DOHH2 (cell line): ENCODE results near the gene H1-8.
"Not testable (repeated sequence)": the region's sequence is repeated elsewhere in the genome, so short reads cannot be mapped to it uniquely, and the experiment has no call there.

Experiments used
- H3F3A ChIP-seq: fragments of 200-600 bp; sonication (generic), shearing (Covaris generic); 2 replicates; pipeline ENCODE4 v1.6.0; 2016; ENCODE audit warnings: antibody characterized with exemption, mild to moderate bottlenecking; ENCODE audit not compliant: control insufficient read depth, insufficient read depth
- H3K27ac ChIP-seq: fragments of 200-600 bp; sonication (generic); 2 replicates; pipeline ENCODE4 v1.5.1; 2014; ENCODE audit warnings: low read depth, mild to moderate bottlenecking, low read length, moderate library complexity
- H3K27me3 ChIP-seq: fragments of 200-600 bp; sonication (generic); 2 replicates; pipeline ENCODE4 v1.6.1; 2014; ENCODE audit warnings: mild to moderate bottlenecking, low read length, mixed read lengths; ENCODE audit not compliant: control insufficient read depth
- H3K36me3 ChIP-seq: fragments of 200-600 bp; sonication (generic); 2 replicates; pipeline ENCODE4 v1.6.1; 2014; ENCODE audit warnings: mild to moderate bottlenecking, low read length, moderate library complexity, mixed read lengths; ENCODE audit not compliant: control insufficient read depth
- H3K4me1 ChIP-seq: fragments of 200-600 bp; sonication (generic); 2 replicates; pipeline ENCODE4 v1.6.1; 2014; ENCODE audit warnings: mild to moderate bottlenecking, low read length, mixed read lengths; ENCODE audit not compliant: control insufficient read depth
- H3K4me2 ChIP-seq: fragments of 200-600 bp; sonication (generic); 2 replicates; pipeline ENCODE4 v1.6.0; 2014; ENCODE audit warnings: mild to moderate bottlenecking, low read length, moderate library complexity
- H3K4me3 ChIP-seq: fragments of 200-600 bp; sonication (generic); 2 replicates; pipeline ENCODE4 v1.5.1; 2014; ENCODE audit warnings: mild to moderate bottlenecking, low read length, mixed read lengths
- H3K79me2 ChIP-seq: fragments of 200-600 bp; sonication (generic); 2 replicates; pipeline ENCODE4 v1.6.1; 2014; ENCODE audit warnings: mild to moderate bottlenecking, low read length, mixed read lengths; ENCODE audit not compliant: control insufficient read depth
- H3K9me2 ChIP-seq: fragments of 200-600 bp; sonication (generic); replicated peaks from 2 replicates; pipeline ENCODE4 v1.6.1; 2014; ENCODE audit warnings: mild to moderate bottlenecking, low read length, mixed read lengths; ENCODE audit not compliant: control insufficient read depth
- H3K9me3 ChIP-seq: fragments of 200-600 bp; sonication (generic); 2 replicates; pipeline ENCODE4 v1.6.1; 2014; ENCODE audit warnings: antibody characterized with exemption, low read length, mixed read lengths; ENCODE audit not compliant: control insufficient read depth, insufficient read depth
- H4K20me1 ChIP-seq: fragments of 200-600 bp; sonication (generic); 2 replicates; pipeline ENCODE4 v1.6.0; 2014; ENCODE audit warnings: low read depth, mild to moderate bottlenecking, antibody characterized with exemption, low read length, moderate library complexity; ENCODE audit not compliant: control insufficient read depth, insufficient read depth
- CTCF ChIP-seq: fragments of 200-600 bp; sonication (generic); IDR thresholded peaks from one replicate; pipeline ENCODE4 v1.5.1; 2014; ENCODE audit warnings: antibody characterized with exemption, mild to moderate bottlenecking, low read depth, low read length; ENCODE audit not compliant: poor library complexity, severe bottlenecking
- EZH2phosphoT487 ChIP-seq: fragments of 200-600 bp; sonication (generic); IDR thresholded peaks from 2 replicates; pipeline ENCODE4 v1.6.1; 2017; ENCODE audit warnings: borderline replicate concordance, mild to moderate bottlenecking, antibody characterized with exemption, low read length, moderate library complexity, mixed read lengths

H1-8 gene, protein sequence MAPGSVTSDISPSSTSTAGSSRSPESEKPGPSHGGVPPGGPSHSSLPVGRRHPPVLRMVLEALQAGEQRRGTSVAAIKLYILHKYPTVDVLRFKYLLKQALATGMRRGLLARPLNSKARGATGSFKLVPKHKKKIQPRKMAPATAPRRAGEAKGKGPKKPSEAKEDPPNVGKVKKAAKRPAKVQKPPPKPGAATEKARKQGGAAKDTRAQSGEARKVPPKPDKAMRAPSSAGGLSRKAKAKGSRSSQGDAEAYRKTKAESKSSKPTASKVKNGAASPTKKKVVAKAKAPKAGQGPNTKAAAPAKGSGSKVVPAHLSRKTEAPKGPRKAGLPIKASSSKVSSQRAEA

DNA sequence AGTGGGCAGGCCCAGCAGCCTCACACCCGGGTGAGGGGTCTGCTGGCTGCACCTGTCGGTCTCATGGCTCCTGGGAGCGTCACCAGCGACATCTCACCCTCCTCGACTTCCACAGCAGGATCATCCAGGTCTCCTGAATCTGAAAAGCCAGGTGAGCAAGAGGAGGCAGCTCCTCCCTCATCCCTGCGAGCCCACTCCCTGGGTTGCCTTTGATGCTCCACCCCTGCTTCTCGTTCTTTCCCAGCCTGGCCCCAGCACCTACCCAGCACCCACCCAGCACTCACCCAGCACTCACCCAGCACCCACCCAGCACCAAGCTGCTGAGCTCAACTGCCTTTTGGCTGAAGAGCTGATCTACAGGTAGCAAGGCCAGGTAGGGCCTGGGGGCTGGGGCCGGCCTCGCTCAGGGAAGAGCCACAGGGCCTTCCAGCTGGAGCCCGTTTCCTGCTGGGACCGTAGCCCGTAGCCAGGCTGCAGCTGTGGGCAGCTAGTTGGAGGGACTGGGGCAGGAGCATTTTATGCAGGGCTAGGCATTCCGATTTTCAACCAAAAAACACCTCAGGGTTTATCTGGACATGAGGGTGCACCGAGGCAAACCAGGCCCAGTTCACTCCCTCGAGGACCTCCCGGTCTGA, at the start of gene H1-8:
H1-8 (plus strand) TSS at position 20 of the 635 bp plus-strand sequence; CDS start at position 64, 44 bp downstream.
- Histone ChIP-seq H3K79me2 (no peaks in the 10 kb centered on the region), H3K36me3 (no peaks in the 10 kb centered on the region), H3K4me1 (no peaks in the 10 kb centered on the region), H3K9me2 (no peaks in the 10 kb centered on the region), H3K4me3 (no peak within 1 kb of the TSS), H3K27ac (no peak within 1 kb of the TSS), H3K4me2 (no peak within 1 kb of the TSS), H3F3A (no peaks in the 10 kb centered on the region), H3K9me3 (no peaks in the 10 kb centered on the region), H4K20me1 (no peaks in the 10 kb centered on the region), H3K27me3 (no peaks in the 10 kb centered on the region)
- TF ChIP-seq CTCF: no peak
- no peak for TF ChIP-seq EZH2phosphoT487

GRCh38 chr3:129493206-129493605, 49.8 kb upstream of the H1-8 start:
- Histone ChIP-seq H3K4me1 (no peaks in the 10 kb centered on the region), H4K20me1 (no peaks in the 10 kb centered on the region), H3K9me3 (no peaks in the 10 kb centered on the region), H3K4me2 (no peak overlapping the region), H3K36me3 (peaks cover 5% of the 10 kb centered on the region; the same call in 1 of the 2 replicates), H3F3A (no peaks in the 10 kb centered on the region), H3K9me2 (no peaks in the 10 kb centered on the region), H3K27me3 (no peaks in the 10 kb centered on the region), H3K27ac (no peak overlapping the region), H3K79me2 (no peaks in the 10 kb centered on the region), H3K4me3 (no peak overlapping the region)
- TF ChIP-seq EZH2phosphoT487 (no peak), CTCF (no peak)

- not testable (repeated sequence) for H3K9me3 ChIP-seq, H3K27ac ChIP-seq, H3K4me1 ChIP-seq, H3K9me2 ChIP-seq, H4K20me1 ChIP-seq, H3K4me2 ChIP-seq, H3K79me2 ChIP-seq, H3K36me3 ChIP-seq, H3K27me3 ChIP-seq, H3F3A ChIP-seq, H3K4me3 ChIP-seq
These were observed 48.5 kb upstream of the H1-8 start for GRCh38 chr3:129494499-129494898.

GRCh38 chr3:129495006-129495639, 47.9 kb upstream of the H1-8 start:
- not testable (repeated sequence) for H3K27ac ChIP-seq

GRCh38 chr3:129497876-129498275, 45.1 kb upstream of the H1-8 start:
- not testable (repeated sequence) for H3K4me1 ChIP-seq, H3K4me2 ChIP-seq, H3K27ac ChIP-seq, H3K27me3 ChIP-seq, H3K36me3 ChIP-seq, H3K9me2 ChIP-seq, H3K9me3 ChIP-seq, H3F3A ChIP-seq, H4K20me1 ChIP-seq, H3K4me3 ChIP-seq, H3K79me2 ChIP-seq

More at GRCh38 chr3:129495006-129495639, 47.9 kb upstream of the H1-8 start:
- not testable (repeated sequence) for H3K9me3 ChIP-seq, H3K36me3 ChIP-seq, H3K4me1 ChIP-seq, H3K4me2 ChIP-seq, H3K27me3 ChIP-seq, H4K20me1 ChIP-seq, H3K4me3 ChIP-seq, H3K9me2 ChIP-seq, H3F3A ChIP-seq, H3K79me2 ChIP-seq

- H3K27ac ChIP-seq: not testable (repeated sequence)
These were observed 44.1 kb upstream of the H1-8 start for GRCh38 chr3:129498603-129499488.

More at GRCh38 chr3:129498603-129499488, 44.1 kb upstream of the H1-8 start:
- not testable (repeated sequence) for H4K20me1 ChIP-seq, H3K9me2 ChIP-seq, H3K4me2 ChIP-seq, H3K36me3 ChIP-seq, H3K4me3 ChIP-seq, H3K9me3 ChIP-seq, H3K4me1 ChIP-seq, H3F3A ChIP-seq, H3K79me2 ChIP-seq, H3K27me3 ChIP-seq
